ENCODE results near the gene FAM163A. TPM values are rescaled to one million over a fixed set of nuclear protein-coding genes. Genes with fewer than 3 reads are reported as not detected.

FAM163A gene
- total RNA-seq, 2 experiments from 2014 or later: 0.08 to 0.17 TPM

- Mint-ChIP-seq H3K9me3 (no peaks in the 10 kb centered on the region), H3K27ac (no peak overlapping the region), H3K36me3 (ENCODE audit: low read depth) (no peaks in the 10 kb centered on the region), H3K27me3 (peaks cover 4% of the 10 kb centered on the region), H3K4me1 (ENCODE audit: low read depth) (no peaks in the 10 kb centered on the region), H3K4me3 (no peak overlapping the region)
- ATAC-seq (ENCODE audit: poor library complexity) (no peak), DNase-seq (no peak)
- Histone ChIP-seq H3K4me3 (ENCODE audit: low read length) (no peak overlapping the region), H3K27me3 (ENCODE audit: control insufficient read depth in 1 of 2, insufficient read depth in 2 of 2, low read length in 2 of 2) (peaks cover 0 to 2% of the 10 kb centered on the region in 2 experiments), H3K36me3 (ENCODE audit: insufficient read depth, low read length) (no peaks in the 10 kb centered on the region), H3K4me1 (ENCODE audit: insufficient read depth, low read length) (no peaks in the 10 kb centered on the region), H3K27ac (ENCODE audit: low read depth in 1 of 2, low read length in 2 of 2) (no peak overlapping the region), H3K9me3 (ENCODE audit: control insufficient read depth in 1 of 2, insufficient read depth in 1 of 2, low read length in 2 of 2) (no peaks in the 10 kb centered on the region)
- intact Hi-C loops (cut with DNase I, micrococcal nuclease): no loop called here
- POLR2A ChIA-PET: no interaction called here
- CTCF ChIA-PET: no interaction called here
- TF ChIP-seq CTCF (IDR thresholded peaks at IDR 0.05): no peak
These were observed 42.6 kb downstream of the FAM163A start for GRCh38 chr1:179785728-179786127.

- no peak overlapping the region for H3K27ac Mint-ChIP-seq
- H3K4me3 Mint-ChIP-seq: no peak overlapping the region
- peaks cover 4% of the 10 kb centered on the region for H3K27me3 Mint-ChIP-seq
- Histone ChIP-seq H3K4me1 (ENCODE audit: insufficient read depth, low read length) (no peaks in the 10 kb centered on the region), H3K4me3 (ENCODE audit: low read length) (no peak overlapping the region), H3K36me3 (ENCODE audit: insufficient read depth, low read length) (no peaks in the 10 kb centered on the region), H3K27ac (ENCODE audit: low read depth in 1 of 2, low read length in 2 of 2) (no peak overlapping the region), H3K27me3 (ENCODE audit: control insufficient read depth in 1 of 2, insufficient read depth in 2 of 2, low read length in 2 of 2) (peaks cover 0 to 2% of the 10 kb centered on the region in 2 experiments), H3K9me3 (ENCODE audit: control insufficient read depth in 1 of 2, insufficient read depth in 1 of 2, low read length in 2 of 2) (no peaks in the 10 kb centered on the region)
- intact Hi-C loops (cut with DNase I, micrococcal nuclease): no loop called here
- POLR2A ChIA-PET: no interaction called here
- TF ChIP-seq CTCF (IDR thresholded peaks at IDR 0.05): no peak
- CTCF ChIA-PET: no interaction called here
- no peaks in the 10 kb centered on the region for H3K36me3 Mint-ChIP-seq (ENCODE audit: low read depth)
- H3K4me1 Mint-ChIP-seq (ENCODE audit: low read depth): no peaks in the 10 kb centered on the region
- no peak for ATAC-seq (ENCODE audit: poor library complexity)
- no peaks in the 10 kb centered on the region for H3K9me3 Mint-ChIP-seq
- DNase-seq: no peak
These were observed 44.0 kb downstream of the FAM163A start for GRCh38 chr1:179786815-179787685.

GRCh38 chr1:179788259-179788658 is 45.2 kb downstream of the FAM163A start:
- H3K36me3 Mint-ChIP-seq (ENCODE audit: low read depth): no peaks in the 10 kb centered on the region
- H3K9me3 ChIP-seq (ENCODE audit: control insufficient read depth in 1 of 2, insufficient read depth in 1 of 2, low read length in 2 of 2): no peaks in the 10 kb centered on the region
- no peak overlapping the region for H3K4me3 ChIP-seq (ENCODE audit: low read length)
- peaks cover 4% of the 10 kb centered on the region for H3K27me3 Mint-ChIP-seq
- POLR2A ChIA-PET: no interaction called here
- no peaks in the 10 kb centered on the region for H3K27me3 ChIP-seq (ENCODE audit: control insufficient read depth in 1 of 2, insufficient read depth in 2 of 2, low read length in 2 of 2)
- no peak for DNase-seq
- H3K4me3 Mint-ChIP-seq: no peak overlapping the region
- H3K9me3 Mint-ChIP-seq: no peaks in the 10 kb centered on the region
- no peak for TF ChIP-seq CTCF (IDR thresholded peaks at IDR 0.05)
- H3K4me1 Mint-ChIP-seq (ENCODE audit: low read depth): no peaks in the 10 kb centered on the region
- no peaks in the 10 kb centered on the region for H3K4me1 ChIP-seq (ENCODE audit: insufficient read depth, low read length)
- H3K27ac ChIP-seq (ENCODE audit: low read depth in 1 of 2, low read length in 2 of 2): no peak overlapping the region
- CTCF ChIA-PET: interaction anchor here (0.6 to 0.9 kb wide), 2 partner anchors 22 to 50 kb away, joined by 3 read pairs; no protein-coding TSS in a partner anchor
- H3K27ac Mint-ChIP-seq: no peak overlapping the region
- intact Hi-C loops (cut with DNase I, micrococcal nuclease): no loop called here
- H3K36me3 ChIP-seq (ENCODE audit: insufficient read depth, low read length): no peaks in the 10 kb centered on the region
- no peak for ATAC-seq (ENCODE audit: poor library complexity)
